DMS153 (cell line): ENCODE results near the gene MCOLN3.
"Not testable (repeated sequence)": the region's sequence is repeated elsewhere in the genome, so short reads cannot be mapped to it uniquely, and the experiment has no call there.

Experiments used
- DNase-seq: peaks from one replicate; lab custom pipeline; 2025; lab: John Stamatoyannopoulos, UW

MCOLN3 gene

GRCh38 chr1:85047472-85048295, 616 bp downstream of the MCOLN3 start:
- DNase-seq = no peak

- no peak for DNase-seq
Observed at GRCh38 chr1:85047144-85047471, 1.2 kb downstream of the MCOLN3 start.

DNA sequence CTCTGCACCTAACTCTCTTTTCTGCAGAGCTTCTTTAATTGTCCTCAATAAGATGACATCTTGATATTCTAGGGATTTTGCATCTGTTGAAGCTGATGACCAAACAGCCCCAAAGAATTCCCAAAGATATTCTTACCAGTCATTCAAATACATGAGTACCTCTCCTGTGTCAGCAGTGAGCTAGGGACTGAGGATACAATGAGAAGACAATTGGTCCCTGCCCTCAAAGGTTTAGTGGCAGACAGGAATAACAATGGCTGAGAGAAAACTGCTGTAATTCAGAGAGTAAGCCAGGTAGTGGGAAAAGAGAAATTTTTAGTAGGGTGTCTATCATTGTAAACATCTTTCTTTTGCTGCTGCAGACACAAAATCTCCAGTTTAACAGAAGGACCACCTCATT, 5.9 kb downstream of the MCOLN3 start:
- DNase-seq = no peak

GRCh38 chr1:85041793-85042192, 6.5 kb downstream of the MCOLN3 start:
- no peak for DNase-seq

DNA sequence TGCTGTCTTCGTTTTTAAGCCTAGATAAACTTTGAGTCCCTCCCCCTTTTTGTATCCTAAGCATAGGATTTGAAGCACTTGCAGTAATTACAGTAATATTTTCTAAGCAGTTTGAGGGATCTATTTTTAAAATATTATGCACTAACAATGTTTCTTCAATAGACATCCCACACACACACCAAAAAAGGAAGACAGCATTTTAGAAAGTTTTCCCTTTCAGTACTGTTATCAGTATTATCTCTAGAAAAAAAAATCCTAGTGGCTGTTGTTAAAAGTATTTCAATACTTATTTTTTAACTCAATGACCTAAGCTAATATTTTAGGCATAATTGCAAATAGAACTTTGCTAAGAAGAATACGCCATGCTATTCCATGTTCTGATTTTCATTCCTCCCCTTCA, 15.1 kb downstream of the MCOLN3 start:
- no peak for DNase-seq

DNA sequence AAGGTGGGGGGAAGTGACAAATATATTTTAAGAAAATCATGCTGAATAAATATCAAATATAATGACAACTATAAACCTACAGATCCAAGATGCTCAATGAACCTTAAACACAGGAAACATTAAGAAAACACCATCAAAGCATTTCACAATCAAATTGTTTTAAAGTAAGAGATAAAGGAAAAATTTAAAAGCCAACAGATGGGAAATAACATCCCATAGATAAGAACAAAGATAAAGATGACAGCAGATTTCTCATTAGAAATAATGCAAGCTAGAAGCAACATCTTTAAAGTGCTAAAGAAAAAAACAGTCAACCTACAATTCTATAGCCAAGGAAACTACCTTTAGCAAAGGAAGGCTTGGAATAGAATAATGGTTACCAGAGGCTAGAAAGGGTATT, 17.8 kb downstream of the MCOLN3 start:
- no peak for DNase-seq

GRCh38 chr1:85028151-85028550, 20.1 kb downstream of the MCOLN3 start:
- DNase-seq = no peak

DNA sequence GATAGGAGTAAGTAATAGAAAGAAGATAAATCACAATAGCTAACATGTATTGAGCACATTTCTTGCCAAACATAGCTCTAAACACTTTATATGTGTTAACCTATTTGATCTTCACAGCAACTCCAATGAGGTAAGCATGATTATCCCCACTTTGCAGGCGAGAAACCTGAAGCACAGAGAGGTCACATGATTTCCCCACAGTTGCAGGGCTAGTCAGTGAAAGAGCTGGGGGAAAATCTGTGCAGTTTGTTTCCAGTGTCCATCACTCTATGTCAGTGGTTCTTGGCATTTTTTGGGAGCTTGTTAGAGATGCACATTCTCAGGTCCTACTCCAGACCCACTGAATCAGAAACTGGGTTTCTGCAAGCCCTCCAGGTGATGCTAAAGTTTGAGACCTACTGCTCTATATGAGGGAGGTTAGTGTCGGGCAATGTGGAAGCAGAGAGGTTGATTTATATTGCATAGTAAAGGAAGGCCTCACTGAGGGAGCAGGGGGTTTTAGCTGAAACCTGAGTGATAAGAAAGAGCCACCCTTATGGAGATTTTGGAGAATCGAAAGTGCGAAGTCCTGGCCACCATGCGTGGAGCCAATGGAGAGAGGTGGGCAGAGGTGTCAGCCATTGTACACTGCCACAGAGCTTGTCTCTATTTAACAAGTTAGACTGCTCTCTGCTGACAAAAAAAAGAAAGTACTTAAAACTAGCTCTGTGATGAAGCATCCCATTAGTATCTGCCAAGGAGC, 20.9 kb downstream of the MCOLN3 start:
- no peak for DNase-seq

DNA sequence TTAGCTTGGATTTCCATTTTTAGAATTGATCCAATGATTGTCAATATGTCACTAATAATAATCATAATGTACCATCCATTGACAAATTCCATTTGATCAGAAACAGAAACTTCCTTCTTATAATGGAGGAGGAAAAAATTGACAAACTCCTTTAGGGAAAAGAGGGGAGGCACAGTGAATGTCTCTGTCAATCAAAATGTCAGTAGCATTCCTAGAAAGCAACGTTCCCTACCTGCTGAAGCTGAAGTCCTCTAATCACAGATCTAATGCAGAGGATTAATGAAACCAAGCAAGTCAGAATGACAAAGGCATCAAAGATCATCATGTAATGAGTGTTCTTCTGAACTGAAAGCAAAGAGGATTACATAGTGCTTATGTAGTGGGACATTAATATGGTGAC, 22.4 kb downstream of the MCOLN3 start:
- no peak for DNase-seq

- DNase-seq = no peak
Observed at GRCh38 chr1:85024736-85025135, 23.6 kb downstream of the MCOLN3 start.

- no peak for DNase-seq
Observed at GRCh38 chr1:85022700-85023099, 25.6 kb downstream of the MCOLN3 start.

- no peak for DNase-seq
Observed at GRCh38 chr1:85019994-85020393, 28.3 kb downstream of the MCOLN3 start.

GRCh38 chr1:85015826-85016225, 32.5 kb downstream of the MCOLN3 start:
- DNase-seq = no peak

- not testable (repeated sequence) for DNase-seq
Observed at GRCh38 chr1:85005641-85006040, 42.7 kb downstream of the MCOLN3 start.

DNA sequence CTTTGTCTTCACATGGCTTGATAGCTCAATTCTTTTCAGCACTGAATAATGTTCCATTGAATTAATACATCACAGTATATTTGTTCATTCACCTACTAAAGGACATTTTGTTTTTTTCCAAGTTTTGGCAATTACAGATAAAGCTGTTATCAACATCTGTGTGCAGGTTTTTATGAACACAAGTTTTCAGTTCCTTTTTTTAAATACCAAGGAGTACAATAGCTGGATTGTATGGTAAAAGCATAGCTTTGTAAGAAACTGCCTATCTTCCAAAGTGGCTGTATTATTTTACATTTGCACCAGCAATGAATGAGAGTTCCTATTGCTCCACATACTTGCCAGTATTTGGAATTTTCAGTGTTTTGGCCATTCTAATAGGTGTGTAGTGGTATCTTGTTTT, 46.6 kb downstream of the MCOLN3 start:
- no peak for DNase-seq

DNA sequence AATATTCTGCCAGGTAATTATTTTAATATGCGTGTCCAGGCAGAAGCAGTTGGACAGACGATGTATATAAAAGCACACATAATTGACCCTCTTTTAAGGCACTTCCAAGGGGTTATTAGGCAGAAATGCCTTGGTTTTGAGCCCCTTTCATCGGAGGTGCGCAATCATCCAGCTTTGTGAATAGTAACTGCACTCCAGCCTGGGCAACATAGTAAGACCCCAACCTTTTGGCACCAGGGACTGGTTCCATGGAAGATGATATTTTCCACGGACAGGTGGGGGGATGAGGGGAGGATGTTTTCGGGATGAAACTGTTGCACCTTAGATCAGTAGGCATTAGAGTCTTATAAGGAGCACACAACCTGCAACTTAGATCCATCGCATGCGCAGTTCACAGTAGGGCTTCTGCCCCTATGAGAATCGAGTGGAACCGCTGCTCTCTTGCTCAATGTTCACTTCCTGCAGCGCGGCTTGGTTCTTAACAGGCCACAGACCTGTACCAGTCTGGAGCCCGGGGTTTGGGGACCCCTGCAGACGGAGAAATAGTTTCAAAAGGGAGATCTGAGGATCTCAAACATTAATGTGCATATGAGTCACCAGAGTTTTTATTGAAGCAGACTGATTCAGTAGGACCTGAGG, 49.5 kb downstream of the MCOLN3 start:
- no peak for DNase-seq

DNA sequence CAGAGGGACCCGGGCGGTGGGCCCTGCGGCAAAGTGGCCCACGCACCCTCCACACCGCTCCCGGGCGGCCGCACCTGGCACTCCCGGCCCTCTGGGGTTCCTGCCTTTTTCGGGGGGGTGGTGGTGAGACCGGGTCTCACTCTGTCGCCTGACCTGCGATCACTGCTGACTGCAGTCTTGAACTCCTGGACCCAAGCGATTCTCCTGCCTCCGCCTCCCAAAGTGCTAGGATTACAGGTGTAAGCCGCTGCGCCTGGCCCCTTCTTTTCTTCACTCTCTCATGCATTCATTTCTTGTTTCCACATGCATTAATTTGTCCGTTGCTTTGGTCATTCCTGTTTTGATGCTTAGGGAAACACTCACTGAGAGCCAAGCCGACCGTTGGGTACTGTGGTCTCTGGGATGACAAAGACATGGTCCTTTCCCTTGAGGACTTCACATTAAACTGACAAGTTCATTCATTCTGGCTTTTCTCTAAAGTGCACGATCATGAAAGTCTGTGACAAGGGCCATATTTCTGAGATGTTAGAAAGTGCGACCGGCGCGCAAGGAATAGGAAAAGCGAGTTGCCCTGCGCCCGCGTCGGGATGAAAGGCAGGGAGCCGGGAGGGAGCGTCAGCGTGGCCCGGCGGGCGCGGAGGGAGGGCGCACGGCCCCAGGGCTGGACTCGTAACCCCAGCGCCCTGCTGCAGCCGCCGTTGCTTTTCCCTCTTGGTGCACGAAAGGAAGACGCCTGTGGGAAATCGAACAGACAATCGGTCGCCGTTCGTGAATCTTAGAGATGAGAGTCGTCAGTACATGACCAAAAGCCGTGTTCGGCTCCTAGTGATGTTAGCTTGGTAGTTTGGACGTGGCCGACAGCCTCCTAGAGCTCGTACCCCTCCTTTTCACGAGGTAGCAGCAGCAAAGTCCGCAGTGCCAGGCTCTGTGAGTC, 50.4 kb downstream of the MCOLN3 start:
- DNase-seq = no peak

DNA sequence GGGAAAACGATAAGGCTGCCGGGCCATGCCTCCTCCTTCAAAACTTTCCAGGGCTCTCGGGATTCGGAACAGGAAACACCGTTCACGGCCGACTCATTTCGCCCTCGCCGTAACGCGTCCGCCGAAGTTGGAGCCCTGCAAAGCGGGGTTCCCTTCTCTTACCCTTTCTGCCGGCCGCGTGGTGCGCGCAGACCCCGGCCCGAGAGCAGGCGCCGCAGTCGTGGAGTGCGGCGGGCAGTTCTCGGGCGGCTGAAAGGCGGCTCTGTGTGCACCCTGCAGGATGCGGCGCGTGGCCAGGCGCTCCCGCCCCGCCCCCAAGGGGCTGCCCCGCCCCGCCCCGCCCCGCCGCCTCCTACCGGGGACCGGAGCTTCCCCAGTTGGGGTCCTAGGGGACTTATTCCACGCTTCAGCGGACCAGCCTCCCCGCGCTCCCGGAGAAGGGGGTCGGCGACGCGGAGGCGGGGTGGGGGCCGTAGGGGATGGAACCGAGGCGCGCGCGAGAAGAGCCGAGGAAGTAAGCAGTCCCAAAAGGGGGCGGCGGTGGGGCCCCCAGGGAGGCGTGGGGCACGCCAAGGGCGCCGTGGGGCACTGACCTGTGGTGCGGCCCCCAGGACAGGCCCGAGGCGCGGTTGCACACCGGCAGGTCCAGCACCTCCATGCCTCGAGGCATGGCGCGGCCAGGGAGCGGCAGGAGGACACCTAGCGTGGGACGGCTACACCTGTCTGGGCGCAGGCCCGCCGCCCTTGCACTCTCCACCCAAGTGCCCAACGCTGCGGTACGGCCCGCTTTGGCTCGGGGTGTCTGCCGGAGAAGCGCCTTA, 51.2 kb downstream of the MCOLN3 start, which contains the start of gene MCOLN2:
MCOLN2 (minus strand) TSS at position 268 of the 821 bp plus-strand sequence; CDS start at position 27, 241 bp downstream.
- no peak for DNase-seq

DNA sequence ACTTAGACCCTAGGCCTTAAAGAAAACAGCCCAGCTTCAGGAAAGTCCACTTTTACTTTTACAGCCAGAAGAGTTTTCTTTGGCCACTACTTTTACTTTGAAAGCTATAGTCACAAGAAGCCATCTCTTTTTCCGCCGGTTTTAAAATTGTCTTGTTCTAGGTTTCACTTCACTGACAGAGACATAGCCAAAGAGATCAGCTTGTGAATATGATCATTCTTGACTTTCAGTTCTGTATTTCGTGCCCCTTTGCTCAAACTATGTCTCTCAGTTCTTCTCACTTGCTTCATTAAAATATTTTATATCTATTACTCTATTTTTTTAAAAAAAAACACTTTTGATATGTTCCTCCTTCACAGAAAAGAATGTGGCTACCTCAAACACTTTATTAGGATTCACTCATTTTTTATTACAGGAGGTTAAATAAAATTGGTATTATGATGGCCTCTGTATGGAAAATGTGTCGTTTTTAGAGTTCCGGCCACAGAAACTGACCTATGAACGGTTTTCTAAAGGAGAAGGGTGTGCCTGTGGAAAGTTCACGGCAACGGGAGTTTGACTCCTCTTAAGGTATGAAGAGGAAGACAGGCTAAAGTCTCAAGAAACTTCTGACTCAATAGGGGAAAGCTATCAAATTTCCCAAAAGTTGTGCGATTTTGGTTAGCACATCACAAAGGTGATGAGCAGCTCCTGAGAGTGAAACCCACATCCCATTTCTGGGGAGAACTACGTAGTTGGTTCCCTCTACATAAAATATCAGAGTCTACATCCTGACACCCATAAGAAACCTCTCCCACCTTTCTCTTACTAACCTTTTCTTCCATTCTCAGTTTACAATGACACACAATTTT, 52.6 kb downstream of the MCOLN3 start:
- no peak for DNase-seq
